OCI-LY1 (cell line): ENCODE measurements around the gene SEPTIN10.

Source experiments
- CTCF ChIP-seq: fragments of 200-600 bp; sonication (generic), shearing (Covaris generic); IDR thresholded peaks from 2 replicates; pipeline ENCODE4 v1.5.1; 2017; ENCODE audit warnings: mild to moderate bottlenecking, antibody characterized with exemption, low read length, moderate library complexity, mixed read lengths
- EZH2 ChIP-seq: fragments of 200-600 bp; sonication (generic), shearing (Covaris generic); IDR thresholded peaks from 2 replicates; pipeline ENCODE4 v1.8.0; 2017; ENCODE audit warnings: borderline replicate concordance, mixed run types, mild to moderate bottlenecking, antibody characterized with exemption, low read length, moderate library complexity, mixed read lengths

- TF ChIP-seq CTCF (no peak), EZH2 (no peak)
Measured at GRCh38 chr2:109635426-109636304, 21.9 kb upstream of the SEPTIN10 start.
